ENCODE measurements around the gene MPG. TPM values are rescaled to one million over a fixed set of nuclear protein-coding genes. Genes with fewer than 3 reads are reported as not detected.

MPG gene
- total and polyA plus RNA-seq, 4 donors = 25.4 to 84.1 (median 37.5) TPM

DNA sequence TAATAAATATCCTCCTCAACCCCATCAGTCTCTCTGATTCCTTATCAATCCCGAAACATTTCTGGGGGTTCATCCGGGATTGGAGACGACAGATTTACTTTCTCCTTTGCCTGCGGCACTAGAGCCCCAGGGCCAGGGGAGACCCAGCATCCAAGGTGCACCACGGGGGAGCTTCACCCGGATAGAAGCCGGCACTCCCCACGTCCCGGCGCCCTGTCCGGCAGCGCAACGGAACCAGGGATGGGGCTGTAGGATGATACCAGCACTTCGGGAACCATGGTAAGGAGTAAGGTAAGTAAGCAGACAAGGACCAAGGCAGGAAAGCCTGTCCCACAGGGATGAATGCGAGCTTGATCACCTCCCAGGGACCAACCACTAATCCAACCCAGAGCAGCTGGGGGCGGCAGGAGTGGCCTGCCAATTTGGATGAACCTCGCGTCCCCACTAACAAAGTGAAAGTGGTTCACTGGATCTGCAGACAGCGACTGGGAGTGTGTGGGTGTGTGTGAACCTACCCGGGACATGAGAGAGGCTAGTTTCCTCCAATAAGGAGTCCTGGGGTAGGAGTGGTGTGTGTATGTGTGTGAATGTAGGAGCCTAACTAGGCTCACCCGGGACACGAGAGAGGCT is 36.5 kb upstream of the MPG start:
- Histone ChIP-seq H3K4me3 (ENCODE audit: low read depth in 1 of 3, low read length in 3 of 3) (no peak overlapping the region), H3K4me1 (ENCODE audit: control insufficient read depth in 4 of 4, insufficient read depth in 4 of 4, low read length in 3 of 4) (peaks cover 0 to 18% (median 9%) of the 10 kb centered on the region in 4 donors), H3K36me3 (ENCODE audit: control insufficient read depth in 4 of 4, insufficient read depth in 3 of 4, low read depth in 1 of 4, low read length in 3 of 4) (peaks cover 0 to 3% (median under 1%) of the 10 kb centered on the region in 4 donors), H3K9me3 (ENCODE audit: control insufficient read depth in 4 of 4, low read length in 3 of 4) (no peaks in the 10 kb centered on the region), H3K27ac (ENCODE audit: low read depth in 1 of 2, low read length in 2 of 2) (no peak overlapping the region), H3K27me3 (ENCODE audit: control insufficient read depth in 4 of 4, insufficient read depth in 4 of 4, low read length in 3 of 4) (no peaks in the 10 kb centered on the region), H3K9ac (ENCODE audit: low read depth in 1 of 2, low read length in 2 of 2) (no peak overlapping the region)
- no peak for DNase-seq (ENCODE audit: low spot score)
- WGBS = 93% methylated on average over 22 of the region's 22 CpGs
- TF ChIP-seq FOXA2 (IDR thresholded peaks at IDR 0.05) (no peak), HNF4G (IDR thresholded peaks at IDR 0.05) (no peak), YY1 (IDR thresholded peaks at IDR 0.05) (no peak), HNF4A (conservative IDR thresholded peaks at IDR 0.05) (no peak), SP1 (IDR thresholded peaks at IDR 0.05) (no peak), FOXA1 (IDR thresholded peaks at IDR 0.05) (no peak), GABPA (IDR thresholded peaks at IDR 0.05 in 1 of 2, conservative IDR thresholded peaks at IDR 0.05 in 1 of 2) (no peak), RXRA (IDR thresholded peaks at IDR 0.05) (no peak), EGR1 (IDR thresholded peaks at IDR 0.05; ENCODE audit: low read depth in 2 of 2) (no peak), ATF3 (IDR thresholded peaks at IDR 0.05) (no peak)

- no peak overlapping the region for H3K27ac ChIP-seq (ENCODE audit: low read depth in 1 of 2, low read length in 2 of 2)
- no peak overlapping the region for H3K4me3 ChIP-seq (ENCODE audit: low read depth in 1 of 3, low read length in 3 of 3)
- 91% methylated on average over 11 of the region's 11 CpGs for WGBS
- H3K36me3 ChIP-seq (ENCODE audit: control insufficient read depth in 4 of 4, insufficient read depth in 3 of 4, low read depth in 1 of 4, low read length in 3 of 4) = peaks cover 0 to 3% (median under 1%) of the 10 kb centered on the region in 4 donors
- DNase-seq (ENCODE audit: low spot score) = no peak
- H3K4me1 ChIP-seq (ENCODE audit: control insufficient read depth in 4 of 4, insufficient read depth in 4 of 4, low read length in 3 of 4) = peaks cover 0 to 18% (median 9%) of the 10 kb centered on the region in 4 donors
- no peaks in the 10 kb centered on the region for H3K27me3 ChIP-seq (ENCODE audit: control insufficient read depth in 4 of 4, insufficient read depth in 4 of 4, low read length in 3 of 4)
- TF ChIP-seq JUND (IDR thresholded peaks at IDR 0.05) (no peak), YY1 (IDR thresholded peaks at IDR 0.05) (no peak), HNF4G (IDR thresholded peaks at IDR 0.05) (no peak), FOXA2 (IDR thresholded peaks at IDR 0.05) (no peak), EGR1 (IDR thresholded peaks at IDR 0.05; ENCODE audit: low read depth in 2 of 2) (no peak), MAX (IDR thresholded peaks at IDR 0.05) (no peak), RAD21 (IDR thresholded peaks at IDR 0.05) (no peak), TAF1 (conservative IDR thresholded peaks at IDR 0.05) (no peak)
- TF ChIP-seq, protein P1, sequence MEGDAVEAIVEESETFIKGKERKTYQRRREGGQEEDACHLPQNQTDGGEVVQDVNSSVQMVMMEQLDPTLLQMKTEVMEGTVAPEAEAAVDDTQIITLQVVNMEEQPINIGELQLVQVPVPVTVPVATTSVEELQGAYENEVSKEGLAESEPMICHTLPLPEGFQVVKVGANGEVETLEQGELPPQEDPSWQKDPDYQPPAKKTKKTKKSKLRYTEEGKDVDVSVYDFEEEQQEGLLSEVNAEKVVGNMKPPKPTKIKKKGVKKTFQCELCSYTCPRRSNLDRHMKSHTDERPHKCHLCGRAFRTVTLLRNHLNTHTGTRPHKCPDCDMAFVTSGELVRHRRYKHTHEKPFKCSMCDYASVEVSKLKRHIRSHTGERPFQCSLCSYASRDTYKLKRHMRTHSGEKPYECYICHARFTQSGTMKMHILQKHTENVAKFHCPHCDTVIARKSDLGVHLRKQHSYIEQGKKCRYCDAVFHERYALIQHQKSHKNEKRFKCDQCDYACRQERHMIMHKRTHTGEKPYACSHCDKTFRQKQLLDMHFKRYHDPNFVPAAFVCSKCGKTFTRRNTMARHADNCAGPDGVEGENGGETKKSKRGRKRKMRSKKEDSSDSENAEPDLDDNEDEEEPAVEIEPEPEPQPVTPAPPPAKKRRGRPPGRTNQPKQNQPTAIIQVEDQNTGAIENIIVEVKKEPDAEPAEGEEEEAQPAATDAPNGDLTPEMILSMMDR (IDR thresholded peaks at IDR 0.05; ENCODE audit: low read depth, low read length, missing input control) = no peak
- TF ChIP-seq, protein P2, sequence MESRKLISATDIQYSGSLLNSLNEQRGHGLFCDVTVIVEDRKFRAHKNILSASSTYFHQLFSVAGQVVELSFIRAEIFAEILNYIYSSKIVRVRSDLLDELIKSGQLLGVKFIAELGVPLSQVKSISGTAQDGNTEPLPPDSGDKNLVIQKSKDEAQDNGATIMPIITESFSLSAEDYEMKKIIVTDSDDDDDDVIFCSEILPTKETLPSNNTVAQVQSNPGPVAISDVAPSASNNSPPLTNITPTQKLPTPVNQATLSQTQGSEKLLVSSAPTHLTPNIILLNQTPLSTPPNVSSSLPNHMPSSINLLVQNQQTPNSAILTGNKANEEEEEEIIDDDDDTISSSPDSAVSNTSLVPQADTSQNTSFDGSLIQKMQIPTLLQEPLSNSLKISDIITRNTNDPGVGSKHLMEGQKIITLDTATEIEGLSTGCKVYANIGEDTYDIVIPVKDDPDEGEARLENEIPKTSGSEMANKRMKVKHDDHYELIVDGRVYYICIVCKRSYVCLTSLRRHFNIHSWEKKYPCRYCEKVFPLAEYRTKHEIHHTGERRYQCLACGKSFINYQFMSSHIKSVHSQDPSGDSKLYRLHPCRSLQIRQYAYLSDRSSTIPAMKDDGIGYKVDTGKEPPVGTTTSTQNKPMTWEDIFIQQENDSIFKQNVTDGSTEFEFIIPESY (IDR thresholded peaks at IDR 0.05) = no peak
- H3K9ac ChIP-seq (ENCODE audit: low read depth in 1 of 2, low read length in 2 of 2) = no peak overlapping the region
- H3K9me3 ChIP-seq (ENCODE audit: control insufficient read depth in 4 of 4, low read length in 3 of 4) = no peaks in the 10 kb centered on the region
These were observed 36.0 kb upstream of the MPG start for GRCh38 chr16:42069-42457.

Data from liver (tissue), 9 donors.